ENCODE data around the gene SACM1L. TPM values are rescaled to one million over a fixed set of nuclear protein-coding genes. Genes with fewer than 3 reads are reported as not detected.

The SACM1L gene
- total RNA-seq, 1 donor: 28.6 TPM

DNA sequence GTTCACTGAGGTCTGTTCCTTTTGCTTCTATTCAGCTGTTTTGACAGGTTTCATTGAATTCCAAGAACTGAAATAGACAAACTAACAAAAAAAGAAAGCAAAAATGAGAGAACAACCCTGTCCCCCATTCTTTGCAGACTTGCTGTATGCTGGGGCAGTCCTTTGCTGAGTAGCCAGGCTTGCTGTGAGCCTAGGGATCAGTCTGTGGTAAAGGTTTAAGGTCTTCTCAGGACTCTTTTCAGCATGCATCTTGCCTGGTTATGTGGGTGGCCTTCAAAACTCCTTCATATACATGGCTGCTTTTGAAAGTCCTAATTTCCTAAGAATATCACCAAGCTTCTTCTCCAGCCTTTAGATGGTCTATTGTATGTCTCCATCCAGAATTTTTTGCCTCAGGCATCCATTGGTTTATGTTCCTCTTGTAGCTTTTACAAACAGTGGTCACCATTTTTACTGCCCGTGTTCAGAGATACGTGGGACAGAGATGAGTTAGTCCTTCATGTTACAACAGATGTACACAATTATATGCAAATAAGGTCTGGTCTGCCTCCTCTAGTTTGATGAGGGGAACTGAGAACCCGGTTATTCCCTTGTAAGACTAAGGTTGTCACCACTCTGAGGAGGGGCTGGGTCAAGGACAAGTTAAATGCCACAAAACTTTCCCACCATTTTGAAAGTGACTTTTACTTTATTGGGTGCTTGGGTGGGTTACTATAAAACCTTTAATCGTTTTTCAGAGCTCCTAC, 41.4 kb downstream of the SACM1L start:
- no peak overlapping the region for H3K27ac ChIP-seq (ENCODE audit: low read depth, low read length)
- no peak overlapping the region for H3K4me3 ChIP-seq (ENCODE audit: insufficient read depth, low read length)
- H3K4me2 ChIP-seq (ENCODE audit: insufficient read depth, low read length): no peak overlapping the region
- no peaks in the 10 kb centered on the region for H3K9me3 ChIP-seq (ENCODE audit: low read depth, low read length)
- DNase-seq (ENCODE audit: insufficient read length, low spot score, missing footprints): no peak
- H3K79me2 ChIP-seq (ENCODE audit: insufficient read depth, low read length): peaks cover 10% of the 10 kb centered on the region
- no peak overlapping the region for H2AFZ ChIP-seq (ENCODE audit: low read length)
- peaks cover 4% of the 10 kb centered on the region for H4K20me1 ChIP-seq (ENCODE audit: insufficient read depth, low read length)
- peaks cover 5% of the 10 kb centered on the region for H3K4me1 ChIP-seq (ENCODE audit: insufficient read depth, low read length)
- peaks cover 48% of the 10 kb centered on the region for H3K36me3 ChIP-seq (ENCODE audit: insufficient read depth, low read length)
- TF ChIP-seq, protein P1, sequence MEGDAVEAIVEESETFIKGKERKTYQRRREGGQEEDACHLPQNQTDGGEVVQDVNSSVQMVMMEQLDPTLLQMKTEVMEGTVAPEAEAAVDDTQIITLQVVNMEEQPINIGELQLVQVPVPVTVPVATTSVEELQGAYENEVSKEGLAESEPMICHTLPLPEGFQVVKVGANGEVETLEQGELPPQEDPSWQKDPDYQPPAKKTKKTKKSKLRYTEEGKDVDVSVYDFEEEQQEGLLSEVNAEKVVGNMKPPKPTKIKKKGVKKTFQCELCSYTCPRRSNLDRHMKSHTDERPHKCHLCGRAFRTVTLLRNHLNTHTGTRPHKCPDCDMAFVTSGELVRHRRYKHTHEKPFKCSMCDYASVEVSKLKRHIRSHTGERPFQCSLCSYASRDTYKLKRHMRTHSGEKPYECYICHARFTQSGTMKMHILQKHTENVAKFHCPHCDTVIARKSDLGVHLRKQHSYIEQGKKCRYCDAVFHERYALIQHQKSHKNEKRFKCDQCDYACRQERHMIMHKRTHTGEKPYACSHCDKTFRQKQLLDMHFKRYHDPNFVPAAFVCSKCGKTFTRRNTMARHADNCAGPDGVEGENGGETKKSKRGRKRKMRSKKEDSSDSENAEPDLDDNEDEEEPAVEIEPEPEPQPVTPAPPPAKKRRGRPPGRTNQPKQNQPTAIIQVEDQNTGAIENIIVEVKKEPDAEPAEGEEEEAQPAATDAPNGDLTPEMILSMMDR (IDR thresholded peaks at IDR 0.05; ENCODE audit: extremely low read depth, low read depth, low read length): no peak
- H3K27me3 ChIP-seq (ENCODE audit: insufficient read depth, low read length): no peaks in the 10 kb centered on the region

DNA sequence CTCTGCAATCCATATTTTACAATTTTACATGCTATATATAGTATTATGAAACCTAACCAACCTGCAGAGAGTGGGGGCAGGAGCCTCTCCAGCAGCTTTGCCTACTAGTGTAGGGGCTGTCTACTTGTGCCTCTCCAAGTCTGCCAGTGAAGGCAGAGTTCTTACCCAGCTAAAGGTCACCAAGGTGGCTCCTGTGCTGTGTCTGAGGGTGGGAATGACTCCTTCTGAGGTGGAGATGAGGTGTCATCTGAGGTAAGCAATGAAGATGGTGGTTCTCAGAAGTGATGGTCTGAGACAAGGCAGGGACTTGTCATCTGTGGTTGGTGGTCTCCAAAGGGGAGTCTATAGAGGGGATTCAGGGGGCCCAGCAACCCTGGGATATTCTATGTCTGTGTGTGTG, 47.5 kb downstream of the SACM1L start:
- Histone ChIP-seq H2AFZ (ENCODE audit: low read length) (no peak overlapping the region), H3K4me2 (ENCODE audit: insufficient read depth, low read length) (no peak overlapping the region), H3K36me3 (ENCODE audit: insufficient read depth, low read length) (peaks cover 81% of the 10 kb centered on the region), H3K9me3 (ENCODE audit: low read depth, low read length) (no peaks in the 10 kb centered on the region), H3K27ac (ENCODE audit: low read depth, low read length) (no peak overlapping the region), H4K20me1 (ENCODE audit: insufficient read depth, low read length) (peaks cover 4% of the 10 kb centered on the region), H3K4me3 (ENCODE audit: insufficient read depth, low read length) (no peak overlapping the region), H3K27me3 (ENCODE audit: insufficient read depth, low read length) (no peaks in the 10 kb centered on the region), H3K79me2 (ENCODE audit: insufficient read depth, low read length) (no peaks in the 10 kb centered on the region), H3K4me1 (ENCODE audit: insufficient read depth, low read length) (peaks cover 5% of the 10 kb centered on the region)
- peak; percentile 19 for DNase-seq (ENCODE audit: insufficient read length, low spot score, missing footprints)
- TF ChIP-seq, protein P1 (IDR thresholded peaks at IDR 0.05; ENCODE audit: extremely low read depth, low read depth, low read length): no peak

DNA sequence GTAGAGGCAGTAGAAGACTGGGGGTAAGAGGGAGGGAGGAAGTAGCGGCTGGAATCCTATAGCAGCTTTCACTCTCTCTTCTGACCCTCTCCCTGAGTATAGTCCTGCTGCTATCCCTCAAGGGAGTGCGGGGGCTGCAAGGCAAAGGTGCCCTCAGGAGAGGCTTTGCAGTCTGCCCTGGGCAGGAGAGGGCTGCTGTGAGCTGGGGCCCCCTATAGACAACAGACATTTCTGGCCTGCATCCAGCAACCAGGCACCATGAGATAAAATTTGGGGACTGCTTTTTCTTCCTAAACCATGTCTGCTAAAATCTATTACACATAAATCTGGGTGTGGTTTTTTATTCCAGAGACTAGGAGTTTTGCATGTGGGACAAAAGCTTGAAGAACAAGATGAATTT, 48.0 kb downstream of the SACM1L start:
- H3K9me3 ChIP-seq (ENCODE audit: low read depth, low read length): no peaks in the 10 kb centered on the region
- no peaks in the 10 kb centered on the region for H3K79me2 ChIP-seq (ENCODE audit: insufficient read depth, low read length)
- peaks cover 5% of the 10 kb centered on the region for H3K4me1 ChIP-seq (ENCODE audit: insufficient read depth, low read length)
- no peak for DNase-seq (ENCODE audit: insufficient read length, low spot score, missing footprints)
- H3K27ac ChIP-seq (ENCODE audit: low read depth, low read length): no peak overlapping the region
- H3K4me3 ChIP-seq (ENCODE audit: insufficient read depth, low read length): no peak overlapping the region
- peaks cover 77% of the 10 kb centered on the region for H3K36me3 ChIP-seq (ENCODE audit: insufficient read depth, low read length)
- H4K20me1 ChIP-seq (ENCODE audit: insufficient read depth, low read length): peaks cover 4% of the 10 kb centered on the region
- no peaks in the 10 kb centered on the region for H3K27me3 ChIP-seq (ENCODE audit: insufficient read depth, low read length)
- TF ChIP-seq, protein P1 (IDR thresholded peaks at IDR 0.05; ENCODE audit: extremely low read depth, low read depth, low read length): no peak
- H2AFZ ChIP-seq (ENCODE audit: low read length): no peak overlapping the region
- no peak overlapping the region for H3K4me2 ChIP-seq (ENCODE audit: insufficient read depth, low read length)

DNA sequence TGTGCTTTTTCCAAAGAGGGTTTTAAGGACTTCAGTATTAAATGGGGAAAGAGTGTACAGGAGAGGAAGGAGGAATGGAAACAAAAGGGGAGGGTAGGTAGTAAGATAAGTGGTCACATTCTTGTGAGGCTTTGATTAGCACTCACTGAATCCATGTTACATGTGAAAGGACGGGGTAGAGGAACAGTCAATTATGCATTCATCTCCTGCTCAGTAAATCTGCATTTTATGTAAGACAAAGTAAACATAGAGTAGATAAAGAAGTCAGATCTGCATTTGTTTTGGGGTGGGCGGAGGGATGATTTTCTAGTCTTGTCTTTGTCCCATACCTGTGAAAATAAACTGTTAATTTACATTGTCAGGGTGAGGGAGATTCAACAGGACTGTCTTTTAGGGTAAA, 50.8 kb downstream of the SACM1L start:
- DNase-seq (ENCODE audit: insufficient read length, low spot score, missing footprints): no peak
- Histone ChIP-seq H3K36me3 (ENCODE audit: insufficient read depth, low read length) (peaks cover 85% of the 10 kb centered on the region), H3K27me3 (ENCODE audit: insufficient read depth, low read length) (no peaks in the 10 kb centered on the region), H3K4me2 (ENCODE audit: insufficient read depth, low read length) (no peak overlapping the region), H4K20me1 (ENCODE audit: insufficient read depth, low read length) (no peaks in the 10 kb centered on the region), H2AFZ (ENCODE audit: low read length) (no peak overlapping the region), H3K79me2 (ENCODE audit: insufficient read depth, low read length) (no peaks in the 10 kb centered on the region), H3K27ac (ENCODE audit: low read depth, low read length) (no peak overlapping the region), H3K4me3 (ENCODE audit: insufficient read depth, low read length) (no peak overlapping the region), H3K9me3 (ENCODE audit: low read depth, low read length) (no peaks in the 10 kb centered on the region), H3K4me1 (ENCODE audit: insufficient read depth, low read length) (peaks cover under 1% of the 10 kb centered on the region)
- TF ChIP-seq, protein P1 (IDR thresholded peaks at IDR 0.05; ENCODE audit: extremely low read depth, low read depth, low read length): no peak

Data from osteoblast (primary cell).